GM23338 (cell line): Measurements from ENCODE around the gene AGXT. TPM values are rescaled to one million over a fixed set of nuclear protein-coding genes. Genes with fewer than 3 reads are reported as not detected.

Source experiments
- ATAC-seq: fragments of 200-7000 bp; cut with Tn5 transposase; 3 replicates; pipeline ENCODE4 v1.9.1; 2020
- DNase-seq: peaks from one replicate; pipeline ENCODE4 v3.0.0-alpha.2; 2015; ENCODE audit warnings: low spot score
- H2AFZ ChIP-seq: fragments of 200-600 bp; sonication (generic); 2 replicates; pipeline ENCODE4 v1.8.0; 2016; ENCODE audit warnings: antibody characterized with exemption, mild to moderate bottlenecking, moderate library complexity
- H3F3A ChIP-seq: fragments of 200-600 bp; sonication (generic); replicated peaks from 2 replicates; pipeline ENCODE4 v1.8.0; 2017; ENCODE audit warnings: antibody characterized with exemption, mixed run types, low read depth
- H3K27ac ChIP-seq: fragments of 200-600 bp; sonication (generic); 2 replicates; pipeline ENCODE4 v1.6.1; 2016; ENCODE audit warnings: low read depth
- H3K27me3 ChIP-seq: fragments of 200-600 bp; sonication (generic); 2 replicates; pipeline ENCODE4 v1.8.0; 2016; ENCODE audit warnings: mild to moderate bottlenecking, mixed run types, moderate library complexity; ENCODE audit not compliant: insufficient read depth
- H3K36me3 ChIP-seq: fragments of 200-600 bp; sonication (generic); 2 replicates; pipeline ENCODE4 v1.8.0; 2016; ENCODE audit warnings: mild to moderate bottlenecking; ENCODE audit not compliant: insufficient read depth
- H3K4me1 ChIP-seq: fragments of 200-600 bp; sonication (generic); 2 replicates; pipeline ENCODE4 v1.8.0; 2016; ENCODE audit warnings: mild to moderate bottlenecking, moderate library complexity; ENCODE audit not compliant: insufficient read depth
- H3K4me2 ChIP-seq: fragments of 200-600 bp; sonication (generic); 2 replicates; pipeline ENCODE4 v1.7.1; 2017; ENCODE audit warnings: mixed run types
- H3K4me3 ChIP-seq: fragments of 200-600 bp; sonication (generic); 2 replicates; pipeline ENCODE4 v1.6.1; 2016; ENCODE audit warnings: mixed run types
- H3K79me2 ChIP-seq: fragments of 200-600 bp; sonication (generic); replicated peaks from 2 replicates; pipeline ENCODE4 v1.8.0; 2017; ENCODE audit warnings: mild to moderate bottlenecking; ENCODE audit not compliant: insufficient read depth
- H3K9me2 ChIP-seq: fragments of 200-600 bp; sonication (generic); 2 replicates; pipeline ENCODE4 v1.8.0; 2017; ENCODE audit not compliant: insufficient read depth
- H4K20me1 ChIP-seq: fragments of 200-600 bp; sonication (generic); replicated peaks from 2 replicates; pipeline ENCODE4 v1.8.0; 2017; ENCODE audit warnings: mild to moderate bottlenecking; ENCODE audit not compliant: insufficient read depth
- H3K27ac Mint-ChIP-seq: 2 replicates; pipeline ENCODE4 v1.8.0; 2020; ENCODE audit warnings: inconsistent platforms, mild to moderate bottlenecking, moderate library complexity, mixed read lengths
- H3K27me3 Mint-ChIP-seq: 3 replicates; pipeline ENCODE4 v1.8.0; 2022; ENCODE audit warnings: low read depth, mild to moderate bottlenecking, moderate library complexity, mixed read lengths, inconsistent platforms; ENCODE audit not compliant: insufficient read depth, poor library complexity
- H3K36me3 Mint-ChIP-seq: 3 replicates; pipeline ENCODE4 v1.8.0; 2021; ENCODE audit warnings: low read depth, mild to moderate bottlenecking, inconsistent platforms, moderate library complexity, mixed read lengths
- H3K4me1 Mint-ChIP-seq: 3 replicates; pipeline ENCODE4 v1.8.0; 2020; ENCODE audit warnings: mild to moderate bottlenecking, inconsistent platforms, mixed read lengths
- H3K4me3 Mint-ChIP-seq: 3 replicates; pipeline ENCODE4 v1.8.0; 2021; ENCODE audit warnings: moderate library complexity, mild to moderate bottlenecking, inconsistent platforms, mixed read lengths
- H3K9me3 Mint-ChIP-seq: 3 replicates; pipeline ENCODE4 v1.8.0; 2020; ENCODE audit warnings: moderate library complexity, mild to moderate bottlenecking, inconsistent platforms, mixed read lengths
- CREB1 ChIP-seq: fragments of 250-450 bp; sonication (Bioruptor Pico); IDR thresholded peaks from 2 replicates; pipeline ENCODE4 v1.5.0; 2020; ENCODE audit warnings: low read depth, mild to moderate bottlenecking, moderate library complexity
- JUNB ChIP-seq: IDR thresholded peaks from one replicate; pipeline ENCODE4 v1.6.1; 2016; ENCODE audit warnings: antibody characterized with exemption; ENCODE audit not compliant: unreplicated experiment
- ZNF462 ChIP-seq: fragments of 250-450 bp; sonication (Bioruptor Pico); IDR thresholded peaks from 2 replicates; pipeline ENCODE4 v1.5.0; 2020; ENCODE audit warnings: mild to moderate bottlenecking, moderate library complexity
- polyA plus RNA-seq: library from polyadenylated mRNA; unstranded; fragments of >200 nt; fragmentation: Nextera tagmentation; extraction: Ambion mirVana; gene quantifications from 2 replicates; pipeline ENCODE4 v1.2.1, GENCODE V29; 2016
- total RNA-seq: library from RNA; depleted of rRNA; stranded (reverse); fragments of >200 nt; shearing (Covaris generic); gene quantifications from 2 replicates; pipeline ENCODE4 v1.2.3, GENCODE V29; 2014

AGXT gene
- total and polyA plus RNA-seq, 2 experiments from 2014 or later, result not detected

- TF ChIP-seq ZNF462 (CRISPR knock-in tag), result no peak
Measured at GRCh38 chr2:240894836-240895558, 26.4 kb downstream of the AGXT start (continued).

- Histone ChIP-seq H3K27ac (no peak within 1 kb of the TSS), H3K4me2 (no peak within 1 kb of the TSS), H3K9me2 (no peaks in the 10 kb centered on the region), H3F3A (no peaks in the 10 kb centered on the region), H3K27me3 (no peaks in the 10 kb centered on the region), H4K20me1 (no peaks in the 10 kb centered on the region), H3K4me3 (no peak within 1 kb of the TSS), H2AFZ (no peak within 1 kb of the TSS), H3K4me1 (no peaks in the 10 kb centered on the region), H3K36me3 (no peaks in the 10 kb centered on the region), H3K79me2 (no peaks in the 10 kb centered on the region)
- no peaks in the 10 kb centered on the region for H3K36me3 Mint-ChIP-seq
- H3K27ac Mint-ChIP-seq, result 0 out of 2 replicates have a peak within 1 kb of the TSS, but pooled peaks have one; percentile 83
- ATAC-seq (no peak), DNase-seq (no peak)
- H3K4me3 Mint-ChIP-seq, result no peak within 1 kb of the TSS
- peaks cover 2% of the 10 kb centered on the region; the same call in 1 of the 3 replicates for H3K9me3 Mint-ChIP-seq
- H3K4me1 Mint-ChIP-seq, result no peaks in the 10 kb centered on the region; the same call in 2 of the 3 replicates
- peaks cover 14% of the 10 kb centered on the region for H3K27me3 Mint-ChIP-seq
- TF ChIP-seq CREB1 (CRISPR knock-in tag), result no peak
- no peak for TF ChIP-seq JUNB
- TF ChIP-seq ZNF462 (CRISPR knock-in tag), result no peak
Measured at GRCh38 chr2:240895656-240896388, 27.2 kb downstream of the AGXT start, which contains the start of gene MAB21L4. TSS of gene MAB21L4 (minus strand) at chr2:240896156. CDS start at chr2:240895997, 159 bp downstream.
